PFSK-1 (cell line): Measurements from ENCODE around the gene POP5.
A peak's percentile ranks its signal among the peaks of the same experiment; 100 is the strongest.

Source experiments
- FOXP2 ChIP-seq: optimal IDR thresholded peaks from 2 replicates; pipeline ENCODE3; 2011; ENCODE audit warnings: borderline replicate concordance, control low read depth, inconsistent platforms; ENCODE audit not compliant: insufficient read depth; ENCODE audit errors: extremely low read length, extremely low read depth
- POLR2AphosphoS5 ChIP-seq: IDR thresholded peaks from 2 replicates; pipeline ENCODE4 v1.6.1; 2012; ENCODE audit warnings: low read depth, mild to moderate bottlenecking, control low read depth, low read length, moderate library complexity
- SIN3A ChIP-seq: IDR thresholded peaks from 2 replicates; pipeline ENCODE4 v1.6.1; 2012; ENCODE audit warnings: mild to moderate bottlenecking, low read length, moderate library complexity, borderline replicate concordance; ENCODE audit not compliant: insufficient read depth
- TF ChIP-seq, protein P1 (sequence below), 2 experiments: IDR thresholded peaks; 2 replicates each; pipeline versions ENCODE4 v1.6.1 to v1.8.0; 2011 to 2012; ENCODE audit warnings: low read depth in 2 of 2, low read length in 2 of 2, control low read depth in 1 of 2, inconsistent platforms in 1 of 2, mild to moderate bottlenecking in 1 of 2, moderate library complexity in 1 of 2; ENCODE audit not compliant: insufficient read depth in 1 of 2

DNA sequence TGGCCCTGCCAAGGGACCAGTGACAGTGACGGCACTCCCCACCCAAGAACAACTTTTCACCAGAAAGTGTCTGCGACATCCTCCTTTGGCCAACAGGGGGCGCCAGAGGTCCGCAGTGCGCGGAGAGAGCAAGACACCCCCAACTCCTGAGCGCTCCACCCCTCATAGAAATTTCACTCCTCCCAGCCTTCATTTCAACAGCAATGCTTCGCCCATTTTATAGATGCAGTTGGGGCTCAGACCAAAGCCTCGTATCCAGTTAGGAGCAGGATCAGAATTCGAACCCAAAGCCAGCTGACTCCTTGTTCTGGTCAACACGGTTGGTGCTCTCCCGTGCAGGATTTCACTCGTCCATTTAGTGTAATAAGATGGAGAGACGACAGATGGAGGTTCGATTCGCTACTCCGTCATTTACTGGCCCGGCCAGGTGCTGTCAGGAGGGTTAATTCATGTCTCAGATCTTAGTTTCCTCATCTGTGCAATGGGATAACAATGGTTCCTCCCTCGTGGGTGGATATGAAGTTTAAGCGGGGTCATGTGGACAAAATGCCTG, 2.4 kb upstream of the POP5 start:
- no peak for TF ChIP-seq POLR2AphosphoS5
- TF ChIP-seq, protein P1, sequence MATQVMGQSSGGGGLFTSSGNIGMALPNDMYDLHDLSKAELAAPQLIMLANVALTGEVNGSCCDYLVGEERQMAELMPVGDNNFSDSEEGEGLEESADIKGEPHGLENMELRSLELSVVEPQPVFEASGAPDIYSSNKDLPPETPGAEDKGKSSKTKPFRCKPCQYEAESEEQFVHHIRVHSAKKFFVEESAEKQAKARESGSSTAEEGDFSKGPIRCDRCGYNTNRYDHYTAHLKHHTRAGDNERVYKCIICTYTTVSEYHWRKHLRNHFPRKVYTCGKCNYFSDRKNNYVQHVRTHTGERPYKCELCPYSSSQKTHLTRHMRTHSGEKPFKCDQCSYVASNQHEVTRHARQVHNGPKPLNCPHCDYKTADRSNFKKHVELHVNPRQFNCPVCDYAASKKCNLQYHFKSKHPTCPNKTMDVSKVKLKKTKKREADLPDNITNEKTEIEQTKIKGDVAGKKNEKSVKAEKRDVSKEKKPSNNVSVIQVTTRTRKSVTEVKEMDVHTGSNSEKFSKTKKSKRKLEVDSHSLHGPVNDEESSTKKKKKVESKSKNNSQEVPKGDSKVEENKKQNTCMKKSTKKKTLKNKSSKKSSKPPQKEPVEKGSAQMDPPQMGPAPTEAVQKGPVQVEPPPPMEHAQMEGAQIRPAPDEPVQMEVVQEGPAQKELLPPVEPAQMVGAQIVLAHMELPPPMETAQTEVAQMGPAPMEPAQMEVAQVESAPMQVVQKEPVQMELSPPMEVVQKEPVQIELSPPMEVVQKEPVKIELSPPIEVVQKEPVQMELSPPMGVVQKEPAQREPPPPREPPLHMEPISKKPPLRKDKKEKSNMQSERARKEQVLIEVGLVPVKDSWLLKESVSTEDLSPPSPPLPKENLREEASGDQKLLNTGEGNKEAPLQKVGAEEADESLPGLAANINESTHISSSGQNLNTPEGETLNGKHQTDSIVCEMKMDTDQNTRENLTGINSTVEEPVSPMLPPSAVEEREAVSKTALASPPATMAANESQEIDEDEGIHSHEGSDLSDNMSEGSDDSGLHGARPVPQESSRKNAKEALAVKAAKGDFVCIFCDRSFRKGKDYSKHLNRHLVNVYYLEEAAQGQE (IDR thresholded peaks at IDR 0.05; ENCODE audit: insufficient read depth in 1 of 2, low read depth in 2 of 2, low read length in 2 of 2) = no peak
- TF ChIP-seq FOXP2 = peak; percentile 14
- no peak for TF ChIP-seq SIN3A
